ENCODE results near the gene GRK5. TPM values are rescaled to one million over a fixed set of nuclear protein-coding genes. Genes with fewer than 3 reads are reported as not detected.

Gene GRK5
- total and polyA plus RNA-seq, 4 donors: 18.5 to 43.1 (median 40.3) TPM

DNA sequence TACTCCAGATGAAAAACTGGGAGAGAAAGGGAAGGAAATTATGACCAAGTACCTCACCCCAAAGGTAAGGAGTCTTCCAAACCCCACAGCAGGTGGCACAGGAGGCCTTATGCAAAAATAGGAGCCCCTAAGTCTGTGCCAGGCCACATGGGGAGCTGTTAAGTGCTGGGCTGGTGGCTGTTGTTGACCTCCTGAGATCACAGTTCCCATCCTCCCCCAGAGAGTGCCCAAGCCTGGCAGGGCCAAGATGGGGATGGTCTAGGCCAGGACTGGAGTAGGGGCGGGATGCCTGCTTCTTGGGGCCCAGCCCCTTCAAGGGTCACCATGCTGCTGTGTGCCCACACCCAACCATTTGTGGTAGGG is 189.3 kb downstream of the GRK5 start:
- ATAC-seq (ENCODE audit: insufficient read depth, low FRiP score): no peak
- Histone ChIP-seq H3K9ac (ENCODE audit: insufficient read depth in 1 of 2, low read length in 2 of 2) (no peak overlapping the region), H3K4me1 (ENCODE audit: control insufficient read depth in 5 of 5, insufficient read depth in 5 of 5, low read length in 5 of 5) (peaks cover 8 to 25% (median 21%) of the 10 kb centered on the region in 5 donors), H3K27me3 (ENCODE audit: control insufficient read depth in 3 of 3, insufficient read depth in 3 of 3, low read length in 2 of 3) (no peaks in the 10 kb centered on the region), H3K27ac (ENCODE audit: low read depth in 1 of 2, low read length in 1 of 2) (peak overlapping the region in 1 of 2 donors; percentile 30), H3K36me3 (ENCODE audit: control insufficient read depth in 4 of 4, insufficient read depth in 4 of 4, low read length in 4 of 4) (peaks cover 0 to 20% (median 11%) of the 10 kb centered on the region in 4 donors), H3K4me3 (no peak overlapping the region), H3K9me3 (ENCODE audit: control insufficient read depth in 4 of 4, insufficient read depth in 3 of 4, low read length in 3 of 4) (no peaks in the 10 kb centered on the region)
- 91 to 96% methylated on average over 1 of the region's 1 CpG for WGBS, 2 donors
- no peak for TF ChIP-seq CTCF (IDR thresholded peaks at IDR 0.05; ENCODE audit: control extremely low read depth, extremely low read depth)
- DNase-seq: no peak

DNA sequence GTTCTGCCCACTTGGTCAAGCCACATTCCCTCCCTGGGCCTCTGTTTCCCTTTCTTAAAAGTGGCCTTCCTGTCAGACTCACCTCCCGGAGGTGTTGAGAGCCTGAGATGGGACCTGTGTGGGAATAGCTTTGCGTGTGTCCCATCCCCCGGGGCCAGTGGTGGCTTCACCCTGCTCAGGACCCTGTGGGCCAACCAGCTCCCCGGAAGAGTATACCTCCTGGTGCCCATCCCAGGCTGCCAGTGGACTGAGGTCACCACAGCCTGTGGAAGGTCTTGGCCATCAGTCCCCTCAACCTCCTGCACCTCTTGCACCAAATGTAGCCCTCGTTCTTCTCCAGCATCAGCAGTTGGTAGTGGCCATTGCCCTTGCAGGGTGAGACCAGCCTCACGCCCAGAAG is 190.0 kb downstream of the GRK5 start:
- ATAC-seq (ENCODE audit: insufficient read depth, low FRiP score): no peak
- whole genome bisulfite sequencing, 2 donors: 91 to 98% methylated on average over 6 of the region's 6 CpGs
- Histone ChIP-seq H3K9ac (ENCODE audit: insufficient read depth in 1 of 2, low read length in 2 of 2) (no peak overlapping the region), H3K4me3 (no peak overlapping the region), H3K36me3 (ENCODE audit: control insufficient read depth in 4 of 4, insufficient read depth in 4 of 4, low read length in 4 of 4) (peaks cover 0 to 26% (median 11%) of the 10 kb centered on the region in 4 donors), H3K4me1 (ENCODE audit: control insufficient read depth in 5 of 5, insufficient read depth in 5 of 5, low read length in 5 of 5) (peaks cover 8 to 30% (median 27%) of the 10 kb centered on the region in 5 donors), H3K27me3 (ENCODE audit: control insufficient read depth in 3 of 3, insufficient read depth in 3 of 3, low read length in 2 of 3) (no peaks in the 10 kb centered on the region), H3K9me3 (ENCODE audit: control insufficient read depth in 4 of 4, insufficient read depth in 3 of 4, low read length in 3 of 4) (no peaks in the 10 kb centered on the region), H3K27ac (ENCODE audit: low read depth in 1 of 2, low read length in 1 of 2) (no peak overlapping the region)
- no peak for TF ChIP-seq CTCF (IDR thresholded peaks at IDR 0.05; ENCODE audit: control extremely low read depth, extremely low read depth)
- no peak for DNase-seq

DNA sequence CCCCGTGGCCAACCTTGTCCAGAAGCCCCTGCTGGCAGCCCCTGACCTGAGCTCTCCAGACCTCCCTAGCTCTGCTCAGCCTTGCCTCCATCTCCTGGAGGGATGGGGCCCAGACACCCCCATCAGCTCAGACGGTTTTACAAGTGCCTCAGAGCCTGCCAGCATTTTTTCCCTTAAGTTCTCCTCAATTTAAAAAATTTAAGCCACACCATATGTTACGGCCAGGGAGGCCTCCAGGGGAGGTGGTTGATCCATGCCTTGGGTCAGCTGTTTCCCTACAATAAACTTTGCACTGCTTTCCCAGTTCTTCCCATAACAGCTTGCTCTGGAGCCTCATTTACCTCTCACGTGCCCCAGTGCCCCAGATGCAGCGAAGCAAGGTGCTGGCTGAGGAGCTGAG is 191.6 kb downstream of the GRK5 start:
- H3K27me3 ChIP-seq (ENCODE audit: control insufficient read depth in 3 of 3, insufficient read depth in 3 of 3, low read length in 2 of 3): no peaks in the 10 kb centered on the region
- peaks cover 4 to 27% (median 26%) of the 10 kb centered on the region in 5 donors for H3K4me1 ChIP-seq (ENCODE audit: control insufficient read depth in 5 of 5, insufficient read depth in 5 of 5, low read length in 5 of 5)
- H3K9ac ChIP-seq (ENCODE audit: insufficient read depth in 1 of 2, low read length in 2 of 2): no peak overlapping the region
- no peak overlapping the region for H3K4me3 ChIP-seq
- DNase-seq (no peak), ATAC-seq (ENCODE audit: insufficient read depth, low FRiP score) (no peak)
- H3K36me3 ChIP-seq (ENCODE audit: control insufficient read depth in 4 of 4, insufficient read depth in 4 of 4, low read length in 4 of 4): peaks cover 0 to 26% (median 11%) of the 10 kb centered on the region in 4 donors
- 85 to 88% methylated on average over 5 of the region's 5 CpGs for WGBS, 2 donors
- no peaks in the 10 kb centered on the region for H3K9me3 ChIP-seq (ENCODE audit: control insufficient read depth in 4 of 4, insufficient read depth in 3 of 4, low read length in 3 of 4)
- H3K27ac ChIP-seq (ENCODE audit: low read depth in 1 of 2, low read length in 1 of 2): no peak overlapping the region
- no peak for TF ChIP-seq CTCF (IDR thresholded peaks at IDR 0.05; ENCODE audit: control extremely low read depth, extremely low read depth)

DNA sequence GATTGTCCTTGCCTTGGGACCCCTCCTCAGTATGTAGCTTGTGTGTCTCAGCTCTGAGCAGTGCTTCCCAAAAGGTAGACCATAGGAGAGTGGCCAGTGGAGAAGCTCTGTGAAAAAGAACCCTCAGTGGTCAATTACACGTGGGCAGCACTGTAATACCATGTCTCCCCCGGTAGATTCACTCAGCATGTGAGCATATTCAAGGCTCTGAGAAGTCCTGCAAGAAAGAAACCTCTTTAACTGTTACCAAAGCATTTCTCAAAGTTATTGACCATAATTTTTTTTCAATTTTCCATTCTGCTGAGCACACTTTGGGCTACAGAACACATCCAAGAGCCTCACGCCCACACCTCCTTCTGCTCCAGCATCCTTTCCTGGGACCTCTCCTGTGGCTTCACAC is 192.1 kb downstream of the GRK5 start:
- ATAC-seq (ENCODE audit: insufficient read depth, low FRiP score) (no peak), DNase-seq (no peak)
- H3K27ac ChIP-seq (ENCODE audit: low read depth in 1 of 2, low read length in 1 of 2): no peak overlapping the region
- H3K27me3 ChIP-seq (ENCODE audit: control insufficient read depth in 3 of 3, insufficient read depth in 3 of 3, low read length in 2 of 3): no peaks in the 10 kb centered on the region
- no peak for TF ChIP-seq CTCF (IDR thresholded peaks at IDR 0.05; ENCODE audit: control extremely low read depth, extremely low read depth)
- H3K4me3 ChIP-seq: no peak overlapping the region
- H3K9me3 ChIP-seq (ENCODE audit: control insufficient read depth in 4 of 4, insufficient read depth in 3 of 4, low read length in 3 of 4): no peaks in the 10 kb centered on the region
- WGBS, 2 donors: 93 to 97% methylated on average over 3 of the region's 3 CpGs
- H3K36me3 ChIP-seq (ENCODE audit: control insufficient read depth in 4 of 4, insufficient read depth in 4 of 4, low read length in 4 of 4): peaks cover 0 to 26% (median 11%) of the 10 kb centered on the region in 4 donors
- H3K4me1 ChIP-seq (ENCODE audit: control insufficient read depth in 5 of 5, insufficient read depth in 5 of 5, low read length in 5 of 5): peaks cover 4 to 27% (median 22%) of the 10 kb centered on the region in 5 donors
- no peak overlapping the region for H3K9ac ChIP-seq (ENCODE audit: insufficient read depth in 1 of 2, low read length in 2 of 2)

Data from lung (tissue), 12 donors.